ENCODE results near the gene GP1BB.
A peak's percentile ranks its signal among the peaks of the same experiment; 100 is the strongest.

Gene GP1BB

GRCh38 chr22:19727310-19728150, 4.2 kb downstream of the GP1BB start:
- no peak for DNase-seq

GRCh38 chr22:19728271-19728670, 4.9 kb downstream of the GP1BB start:
- no peak for DNase-seq

GRCh38 chr22:19728836-19729235, 5.5 kb downstream of the GP1BB start:
- DNase-seq, result no peak

GRCh38 chr22:19729507-19729906, 6.2 kb downstream of the GP1BB start:
- no peak for DNase-seq

- no peak for DNase-seq
Observed at GRCh38 chr22:19730198-19730597, 6.9 kb downstream of the GP1BB start.

- DNase-seq, result peak; percentile 89
Observed at GRCh38 chr22:19730655-19731360, 7.5 kb downstream of the GP1BB start.

- DNase-seq, result no peak
Observed at GRCh38 chr22:19731361-19732135, 8.2 kb downstream of the GP1BB start.

- no peak for DNase-seq
Observed at GRCh38 chr22:19732403-19733113, 9.2 kb downstream of the GP1BB start.

GRCh38 chr22:19733755-19734154, 10.4 kb downstream of the GP1BB start:
- DNase-seq, result no peak

- DNase-seq, result no peak
Observed at GRCh38 chr22:19734163-19734562, 10.8 kb downstream of the GP1BB start.

GRCh38 chr22:19734837-19735382, 11.6 kb downstream of the GP1BB start:
- no peak for DNase-seq

- DNase-seq, result no peak
Observed at GRCh38 chr22:19735665-19736510, 12.5 kb downstream of the GP1BB start.

GRCh38 chr22:19737846-19738663, 14.7 kb downstream of the GP1BB start:
- DNase-seq, result no peak

- no peak for DNase-seq
Observed at GRCh38 chr22:19738664-19739447, 15.5 kb downstream of the GP1BB start.

GRCh38 chr22:19739448-19739895, 16.1 kb downstream of the GP1BB start:
- no peak for DNase-seq

GRCh38 chr22:19739911-19740449, 16.6 kb downstream of the GP1BB start:
- DNase-seq, result no peak

GRCh38 chr22:19740586-19740985, 17.2 kb downstream of the GP1BB start:
- DNase-seq, result no peak

- DNase-seq, result no peak
Observed at GRCh38 chr22:19741053-19741452, 17.7 kb downstream of the GP1BB start.

All from CD4-positive, alpha-beta T cell treated with Interleukin-17A for 4 hours (primary cell).